H9 (cell line): ENCODE results near the gene DLG5. TPM values are rescaled to one million over a fixed set of nuclear protein-coding genes. Genes with fewer than 3 reads are reported as not detected.
A peak's percentile ranks its signal among the peaks of the same experiment; 100 is the strongest.

Source experiments
- DNase-seq: peaks from one replicate; pipeline ENCODE4 v3.0.0-alpha.2; 2017
- H2AFZ ChIP-seq: one replicate; pipeline ENCODE4 v1.6.1; 2013; ENCODE audit warnings: mild to moderate bottlenecking, low read length, control low read depth, moderate library complexity
- H2AK5ac ChIP-seq: 2 replicates; pipeline ENCODE4 v1.6.1; 2013; ENCODE audit warnings: low read length, control low read depth, mixed read lengths; ENCODE audit not compliant: insufficient read length
- H2BK120ac ChIP-seq: one replicate; pipeline ENCODE4 v1.6.1; 2013; ENCODE audit warnings: low read depth, mild to moderate bottlenecking, low read length, control low read depth, inconsistent platforms; ENCODE audit not compliant: poor library complexity, severe bottlenecking
- H2BK12ac ChIP-seq: 2 replicates; pipeline ENCODE4 v1.6.1; 2013; ENCODE audit warnings: low read length, control low read depth, mixed read lengths, low read depth; ENCODE audit not compliant: insufficient read length
- H2BK15ac ChIP-seq: 2 replicates; pipeline ENCODE4 v1.6.1; 2013; ENCODE audit warnings: low read depth, low read length, control low read depth
- H2BK20ac ChIP-seq: one replicate; pipeline ENCODE4 v1.6.1; 2013; ENCODE audit warnings: low read depth, mild to moderate bottlenecking, low read length, control low read depth, inconsistent platforms; ENCODE audit not compliant: poor library complexity, severe bottlenecking
- H2BK5ac ChIP-seq: 2 replicates; pipeline ENCODE4 v1.6.1; 2013; ENCODE audit warnings: low read length, control low read depth, mixed read lengths; ENCODE audit not compliant: insufficient read length
- H3K14ac ChIP-seq: 2 replicates; pipeline ENCODE4 v1.6.1; 2013; ENCODE audit warnings: low read length, control low read depth; ENCODE audit not compliant: insufficient read depth
- H3K18ac ChIP-seq: 2 replicates; pipeline ENCODE4 v1.6.1; 2013; ENCODE audit warnings: low read depth, mild to moderate bottlenecking, mixed read lengths, low read length, control low read depth; ENCODE audit not compliant: insufficient read length
- H3K23ac ChIP-seq: 2 replicates; pipeline ENCODE4 v1.6.1; 2013; ENCODE audit warnings: low read length, control low read depth, mixed read lengths, low read depth; ENCODE audit not compliant: insufficient read length
- H3K23me2 ChIP-seq: 2 replicates; pipeline ENCODE4 v1.6.1; 2013; ENCODE audit warnings: low read depth, mild to moderate bottlenecking, mixed read lengths, low read length, control low read depth; ENCODE audit not compliant: insufficient read length, poor library complexity, severe bottlenecking
- H3K27ac ChIP-seq: 2 replicates; pipeline ENCODE4 v1.5.1; 2013; ENCODE audit warnings: low read length, control low read depth, mixed read lengths, low read depth; ENCODE audit not compliant: insufficient read length
- H3K27me3 ChIP-seq: 2 replicates; pipeline ENCODE4 v1.6.1; 2013; ENCODE audit warnings: low read length, control low read depth, inconsistent platforms; ENCODE audit not compliant: insufficient read depth
- H3K4ac ChIP-seq: 2 replicates; pipeline ENCODE4 v1.6.1; 2013; ENCODE audit warnings: low read depth, mild to moderate bottlenecking, control low read depth, inconsistent platforms, low read length, moderate library complexity
- H3K4me1 ChIP-seq: 2 replicates; pipeline ENCODE4 v1.6.1; 2013; ENCODE audit warnings: low read length, control low read depth, inconsistent platforms; ENCODE audit not compliant: insufficient read depth
- H3K4me2 ChIP-seq: 2 replicates; pipeline ENCODE4 v1.6.1; 2013; ENCODE audit warnings: low read length, control low read depth, mixed read lengths; ENCODE audit not compliant: insufficient read length, insufficient read depth
- H3K56ac ChIP-seq: 2 replicates; pipeline ENCODE4 v1.6.1; 2013; ENCODE audit warnings: low read depth, mild to moderate bottlenecking, mixed read lengths, low read length, control low read depth; ENCODE audit not compliant: insufficient read length
- H3K79me1 ChIP-seq: 2 replicates; pipeline ENCODE4 v1.6.1; 2013; ENCODE audit warnings: low read depth, mild to moderate bottlenecking, moderate library complexity, low read length, control low read depth, inconsistent platforms; ENCODE audit not compliant: insufficient read depth, poor library complexity, severe bottlenecking
- H3K79me2 ChIP-seq: 2 replicates; pipeline ENCODE4 v1.6.1; 2013; ENCODE audit warnings: low read length, control low read depth, inconsistent platforms; ENCODE audit not compliant: insufficient read depth
- H3K9ac ChIP-seq: 2 replicates; pipeline ENCODE4 v1.6.1; 2013; ENCODE audit warnings: low read length, control low read depth, mixed read lengths; ENCODE audit not compliant: insufficient read length; ENCODE audit errors: extremely low read depth
- H3K9me3 ChIP-seq: one replicate; pipeline ENCODE4 v1.6.1; 2013; ENCODE audit warnings: low read depth, low read length, inconsistent platforms; ENCODE audit not compliant: control insufficient read depth
- H3T11ph ChIP-seq: one replicate; pipeline ENCODE4 v1.6.1; 2013; ENCODE audit warnings: mild to moderate bottlenecking, low read length, control low read depth, inconsistent platforms
- H4K20me1 ChIP-seq: one replicate; pipeline ENCODE4 v1.6.1; 2013; ENCODE audit not compliant: control insufficient read depth, insufficient read length, insufficient read depth
- H4K5ac ChIP-seq: 2 replicates; pipeline ENCODE4 v1.6.1; 2013; ENCODE audit warnings: low read depth, mild to moderate bottlenecking, mixed read lengths, low read length, control low read depth; ENCODE audit not compliant: insufficient read length
- H4K8ac ChIP-seq: replicated peaks from 2 replicates; pipeline ENCODE4 v1.6.1; 2013; ENCODE audit warnings: low read length, control low read depth, mixed read lengths, low read depth; ENCODE audit not compliant: insufficient read length
- H4K91ac ChIP-seq: 2 replicates; pipeline ENCODE4 v1.6.1; 2013; ENCODE audit warnings: low read depth, mild to moderate bottlenecking, moderate library complexity, mixed read lengths, low read length, control low read depth; ENCODE audit not compliant: insufficient read length
- H3K27ac Mint-ChIP-seq, 3 experiments: 2 replicates in 2 of 3; 3 replicates in 1 of 3; pipeline ENCODE4 v1.8.0; 2020 to 2021; ENCODE audit warnings: mixed read lengths in 3 of 3, mild to moderate bottlenecking in 1 of 3, moderate library complexity in 1 of 3
- H3K27me3 Mint-ChIP-seq: 2 replicates; pipeline ENCODE4 v1.8.0; 2021; ENCODE audit warnings: low read depth, mild to moderate bottlenecking, moderate library complexity, mixed read lengths
- H3K36me3 Mint-ChIP-seq, 3 experiments: 2 replicates in 2 of 3; 3 replicates in 1 of 3; pipeline ENCODE4 v1.8.0; 2020 to 2021; ENCODE audit warnings: low read depth in 3 of 3, mixed read lengths in 3 of 3; ENCODE audit not compliant: insufficient read depth in 1 of 3
- H3K4me1 Mint-ChIP-seq, 2 experiments: 2 replicates each; pipeline ENCODE4 v1.8.0; 2020; ENCODE audit warnings: mixed read lengths in 2 of 2
- H3K4me3 Mint-ChIP-seq, 2 experiments: 2 replicates in 1 of 2; 3 replicates in 1 of 2; pipeline ENCODE4 v1.8.0; 2020 to 2021; ENCODE audit warnings: mild to moderate bottlenecking in 2 of 2, mixed read lengths in 2 of 2, moderate library complexity in 1 of 2
- H3K9me3 Mint-ChIP-seq, 2 experiments: 2 replicates in 1 of 2; 3 replicates in 1 of 2; pipeline ENCODE4 v1.8.0; 2020; ENCODE audit warnings: mild to moderate bottlenecking in 2 of 2, mixed read lengths in 2 of 2, moderate library complexity in 1 of 2
- CTCF ChIP-seq: fragments of 200-600 bp; sonication (generic); conservative IDR thresholded peaks from 3 replicates; pipeline ENCODE4 v1.8.0; 2021; ENCODE audit warnings: antibody characterized with exemption, mild to moderate bottlenecking
- WGBS: extraction: QIAGEN DNeasy Blood & Tissue Kit; methylation state at CpG from one replicate; pipeline ENCODE4 v1.1.7; 2013; ENCODE audit warnings: missing lambda C conversion rate, low lambda C conversion rate, mixed read lengths; ENCODE audit not compliant: insufficient read length; ENCODE audit errors: extremely low coverage; 5-methylcytosine and 5-hydroxymethylcytosine counted together
- total RNA-seq: library from RNA; stranded (reverse); gene quantifications from 2 replicates; pipeline ENCODE4 v1.2.1, GENCODE V29; 2021

The DLG5 gene
- total RNA-seq, 1 experiment from 2014 or later = 67.4 TPM

- no peak overlapping the region for H2BK20ac ChIP-seq
- H2AK5ac ChIP-seq = no peak overlapping the region
- no peak overlapping the region for H3T11ph ChIP-seq
- no peak overlapping the region for H3K4ac ChIP-seq
- no peak overlapping the region for H2BK120ac ChIP-seq
- Mint-ChIP-seq H3K4me1 (peaks cover 39 to 50% of the 10 kb centered on the region in 2 experiments), H3K4me3 (peak overlapping the region; percentile 76 to 79), H3K36me3 (peaks cover 0 to 10% (median 7%) of the 10 kb centered on the region in 3 experiments; a peak in 6 of 7 replicates), H3K9me3 (peaks cover 0 to 5% of the 10 kb centered on the region in 2 experiments; a peak in 1 of 5 replicates), H3K27me3 (peaks cover 12% of the 10 kb centered on the region), H3K27ac (no peak overlapping the region)
- no peak overlapping the region for H3K27ac ChIP-seq
- no peak overlapping the region for H2BK15ac ChIP-seq
- no peaks in the 10 kb centered on the region for H4K20me1 ChIP-seq
- no peak overlapping the region for H4K91ac ChIP-seq
- no peak overlapping the region for H4K8ac ChIP-seq
- H2AFZ ChIP-seq = no peak overlapping the region
- no peak overlapping the region for H3K23ac ChIP-seq
- H3K4me1 ChIP-seq = peaks cover 2% of the 10 kb centered on the region; the same call in 1 of the 2 replicates
- peak overlapping the region; percentile 67 for H3K9ac ChIP-seq
- peaks cover 37% of the 10 kb centered on the region; the same call in 1 of the 2 replicates for H3K79me2 ChIP-seq
- H3K4me2 ChIP-seq = peak overlapping the region; percentile 22
- peak; percentile 16; the same call in 2 of the 3 replicates for TF ChIP-seq CTCF
- no peaks in the 10 kb centered on the region for H3K9me3 ChIP-seq
- peak overlapping the region; percentile 96 for H3K14ac ChIP-seq
- H3K18ac ChIP-seq = peak overlapping the region; percentile 91
- H3K27me3 ChIP-seq = no peaks in the 10 kb centered on the region
- no peak overlapping the region for H4K5ac ChIP-seq
- no CpG with 5 or more reads among the region's 73 CpGs for WGBS
- H3K79me1 ChIP-seq = no peaks in the 10 kb centered on the region
- peaks cover 9% of the 10 kb centered on the region for H3K23me2 ChIP-seq
- no peak overlapping the region for H2BK5ac ChIP-seq
- no peak overlapping the region for H2BK12ac ChIP-seq
- H3K56ac ChIP-seq = no peak overlapping the region
- DNase-seq = peak; percentile 68
These were observed 575 bp downstream of the DLG5 start for GRCh38 chr10:77925795-77926565.
